Stimulated activated CD8-positive, alpha-beta memory T cell treated with anti-CD3 and anti-CD28 coated beads, Interleukin-7, amount 100 ng/mL, for 1 hour (primary cell): ENCODE measurements around the gene TSNAX.

ENCODE experiments used
- DNase-seq, 2 donors: peaks; one replicate each; pipeline ENCODE4 v3.0.0-alpha.2; 2020; ENCODE audit warnings: low read depth in 2 of 2

Gene TSNAX

GRCh38 chr1:231518485-231519034 is 9.9 kb upstream of the TSNAX start:
- no peak for DNase-seq

GRCh38 chr1:231519166-231519565 is 9.3 kb upstream of the TSNAX start:
- no peak for DNase-seq

- DNase-seq: no peak
Measured at GRCh38 chr1:231522038-231522437, 6.4 kb upstream of the TSNAX start.

GRCh38 chr1:231522931-231523642 is 5.4 kb upstream of the TSNAX start:
- DNase-seq: no peak

- no peak for DNase-seq
Measured at GRCh38 chr1:231523816-231524215, 4.7 kb upstream of the TSNAX start.

GRCh38 chr1:231526536-231526935 is 1.9 kb upstream of the TSNAX start:
- DNase-seq: no peak

GRCh38 chr1:231527586-231528171 is 790 bp upstream of the TSNAX start:
- DNase-seq: no peak

- DNase-seq: no peak
Measured at GRCh38 chr1:231533240-231533639, 4.8 kb downstream of the TSNAX start.

- no peak for DNase-seq
Measured at GRCh38 chr1:231534703-231535159, 6.3 kb downstream of the TSNAX start.

- no peak for DNase-seq
Measured at GRCh38 chr1:231536099-231536498, 7.6 kb downstream of the TSNAX start.

- no peak for DNase-seq
Measured at GRCh38 chr1:231540847-231541246, 12.4 kb downstream of the TSNAX start.

GRCh38 chr1:231541842-231542241 is 13.4 kb downstream of the TSNAX start:
- no peak for DNase-seq

- no peak for DNase-seq
Measured at GRCh38 chr1:231544943-231545592, 16.6 kb downstream of the TSNAX start.

- DNase-seq: no peak
Measured at GRCh38 chr1:231546693-231547092, 18.2 kb downstream of the TSNAX start.

- DNase-seq: no peak
Measured at GRCh38 chr1:231549733-231550447, 21.4 kb downstream of the TSNAX start.

- no peak for DNase-seq
Measured at GRCh38 chr1:231550448-231550781, 21.9 kb downstream of the TSNAX start.

- no peak for DNase-seq
Measured at GRCh38 chr1:231553320-231553719, 24.9 kb downstream of the TSNAX start.

- DNase-seq: no peak
Measured at GRCh38 chr1:231554969-231555368, 26.5 kb downstream of the TSNAX start.

- DNase-seq: no peak
Measured at GRCh38 chr1:231557411-231557810, 28.9 kb downstream of the TSNAX start.

GRCh38 chr1:231557898-231558707 is 29.6 kb downstream of the TSNAX start:
- DNase-seq: no peak

- DNase-seq: no peak
Measured at GRCh38 chr1:231558708-231559185, 30.3 kb downstream of the TSNAX start.
